Measurements from ENCODE around the gene KLF6. TPM values are rescaled to one million over a fixed set of nuclear protein-coding genes. Genes with fewer than 3 reads are reported as not detected.

Gene KLF6
- total and polyA plus RNA-seq, 2 of the 4 experiments (the other 2 are of a cell fraction), result 69.0 to 123 TPM

DNA sequence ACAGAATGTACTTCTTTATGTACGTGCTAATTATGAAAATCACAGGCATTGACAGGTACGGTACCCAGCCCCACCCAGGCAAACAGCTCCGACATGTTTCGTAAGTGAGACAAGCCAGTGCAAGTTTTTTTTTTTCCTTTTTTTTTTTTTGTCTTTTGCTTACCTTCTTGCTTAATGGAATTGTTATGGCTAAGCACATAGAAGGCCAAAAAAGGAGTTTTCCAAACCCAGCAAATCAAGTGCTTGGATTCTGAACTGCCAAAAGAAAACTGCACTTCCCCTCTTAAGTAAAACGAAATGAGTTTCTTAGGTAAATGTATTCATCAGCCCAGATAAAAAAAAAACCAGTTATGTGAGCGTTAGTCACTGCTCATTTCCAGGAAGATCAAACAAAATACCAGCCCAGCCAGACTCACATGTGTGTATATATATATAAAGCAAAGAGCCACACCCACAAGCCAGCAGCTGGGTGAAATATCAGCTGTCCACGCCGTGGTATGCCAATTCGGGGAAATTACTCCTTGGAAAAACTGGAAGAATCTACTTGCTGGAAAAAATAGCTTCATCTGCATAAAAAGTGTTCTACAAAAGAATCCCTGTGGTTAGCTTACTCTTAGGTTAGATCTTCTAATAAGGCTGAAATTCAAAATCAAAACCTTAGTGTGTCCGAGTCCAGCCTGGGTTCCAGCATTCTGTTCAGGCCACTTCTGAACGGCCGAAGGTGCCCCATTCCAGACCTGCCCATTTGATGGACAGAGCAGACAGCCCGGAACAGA lies 8.0 kb downstream of the KLF6 start (continued):
- TF ChIP-seq CHD1 (IDR thresholded peaks at IDR 0.05; ENCODE audit: low read depth, low read length) (0 out of 2 replicates have a peak, but pooled peaks have one; percentile 87), SMC3 (IDR thresholded peaks at IDR 0.05; ENCODE audit: low read depth, low read length) (peak; percentile 22; the same call in 1 of the 2 replicates)
